ENCODE results near the gene PRDM16. TPM values are rescaled to one million over a fixed set of nuclear protein-coding genes. Genes with fewer than 3 reads are reported as not detected.

The PRDM16 gene
- total and polyA plus RNA-seq, 4 donors = 0.05 to 0.67 (median 0.19) TPM

DNA sequence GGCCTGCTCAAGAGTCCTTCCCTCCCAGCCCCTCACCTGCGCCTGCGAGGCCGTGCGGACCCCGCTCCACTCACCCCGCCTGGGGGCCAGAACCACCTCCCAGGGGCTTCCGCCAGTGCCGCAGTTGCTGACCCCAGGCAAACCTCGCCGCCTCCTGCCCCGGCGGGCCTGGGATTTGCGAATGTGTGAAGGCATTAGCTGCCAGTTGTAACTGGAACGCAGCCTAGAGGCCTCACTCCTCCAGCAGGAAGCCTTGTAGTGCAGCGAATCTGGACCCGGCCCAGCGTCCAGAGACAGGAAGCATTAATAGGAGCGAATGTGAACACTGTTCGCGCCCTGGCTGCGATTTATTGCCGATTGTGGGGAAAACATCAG, 244.6 kb downstream of the PRDM16 start:
- no peak for DNase-seq (ENCODE audit: low spot score)
- WGBS = 64% methylated on average over 22 of the region's 22 CpGs
- H3K9me3 ChIP-seq (ENCODE audit: control insufficient read depth in 4 of 4, low read length in 3 of 4) = no peaks in the 10 kb centered on the region
- H3K9ac ChIP-seq (ENCODE audit: low read depth in 1 of 2, low read length in 2 of 2) = no peak overlapping the region
- H3K27ac ChIP-seq (ENCODE audit: low read depth in 1 of 2, low read length in 2 of 2) = peak overlapping the region; percentile 70 to 71
- H3K27me3 ChIP-seq (ENCODE audit: control insufficient read depth in 4 of 4, insufficient read depth in 4 of 4, low read length in 3 of 4) = peaks cover 0 to 4% (median 0%) of the 10 kb centered on the region in 4 donors
- H3K4me3 ChIP-seq (ENCODE audit: low read depth in 1 of 3, low read length in 3 of 3) = no peak overlapping the region
- TF ChIP-seq NR2F2 (IDR thresholded peaks at IDR 0.05) = peak; percentile 20
- no peak for TF ChIP-seq SP1 (IDR thresholded peaks at IDR 0.05)
- TF ChIP-seq, protein P1, sequence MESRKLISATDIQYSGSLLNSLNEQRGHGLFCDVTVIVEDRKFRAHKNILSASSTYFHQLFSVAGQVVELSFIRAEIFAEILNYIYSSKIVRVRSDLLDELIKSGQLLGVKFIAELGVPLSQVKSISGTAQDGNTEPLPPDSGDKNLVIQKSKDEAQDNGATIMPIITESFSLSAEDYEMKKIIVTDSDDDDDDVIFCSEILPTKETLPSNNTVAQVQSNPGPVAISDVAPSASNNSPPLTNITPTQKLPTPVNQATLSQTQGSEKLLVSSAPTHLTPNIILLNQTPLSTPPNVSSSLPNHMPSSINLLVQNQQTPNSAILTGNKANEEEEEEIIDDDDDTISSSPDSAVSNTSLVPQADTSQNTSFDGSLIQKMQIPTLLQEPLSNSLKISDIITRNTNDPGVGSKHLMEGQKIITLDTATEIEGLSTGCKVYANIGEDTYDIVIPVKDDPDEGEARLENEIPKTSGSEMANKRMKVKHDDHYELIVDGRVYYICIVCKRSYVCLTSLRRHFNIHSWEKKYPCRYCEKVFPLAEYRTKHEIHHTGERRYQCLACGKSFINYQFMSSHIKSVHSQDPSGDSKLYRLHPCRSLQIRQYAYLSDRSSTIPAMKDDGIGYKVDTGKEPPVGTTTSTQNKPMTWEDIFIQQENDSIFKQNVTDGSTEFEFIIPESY (IDR thresholded peaks at IDR 0.05) = no peak
- TF ChIP-seq ATF3 (IDR thresholded peaks at IDR 0.05) = no peak
- TF ChIP-seq, protein P2, sequence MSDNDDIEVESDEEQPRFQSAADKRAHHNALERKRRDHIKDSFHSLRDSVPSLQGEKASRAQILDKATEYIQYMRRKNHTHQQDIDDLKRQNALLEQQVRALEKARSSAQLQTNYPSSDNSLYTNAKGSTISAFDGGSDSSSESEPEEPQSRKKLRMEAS (IDR thresholded peaks at IDR 0.05) = no peak
- TF ChIP-seq GABPA (IDR thresholded peaks at IDR 0.05 in 1 of 2, conservative IDR thresholded peaks at IDR 0.05 in 1 of 2) = no peak
- TF ChIP-seq JUND (IDR thresholded peaks at IDR 0.05) = no peak
- TF ChIP-seq RXRA (IDR thresholded peaks at IDR 0.05) = no peak
- H3K4me1 ChIP-seq (ENCODE audit: control insufficient read depth in 4 of 4, insufficient read depth in 4 of 4, low read length in 3 of 4) = no peaks in the 10 kb centered on the region
- no peaks in the 10 kb centered on the region for H3K36me3 ChIP-seq (ENCODE audit: control insufficient read depth in 4 of 4, insufficient read depth in 3 of 4, low read depth in 1 of 4, low read length in 3 of 4)

DNA sequence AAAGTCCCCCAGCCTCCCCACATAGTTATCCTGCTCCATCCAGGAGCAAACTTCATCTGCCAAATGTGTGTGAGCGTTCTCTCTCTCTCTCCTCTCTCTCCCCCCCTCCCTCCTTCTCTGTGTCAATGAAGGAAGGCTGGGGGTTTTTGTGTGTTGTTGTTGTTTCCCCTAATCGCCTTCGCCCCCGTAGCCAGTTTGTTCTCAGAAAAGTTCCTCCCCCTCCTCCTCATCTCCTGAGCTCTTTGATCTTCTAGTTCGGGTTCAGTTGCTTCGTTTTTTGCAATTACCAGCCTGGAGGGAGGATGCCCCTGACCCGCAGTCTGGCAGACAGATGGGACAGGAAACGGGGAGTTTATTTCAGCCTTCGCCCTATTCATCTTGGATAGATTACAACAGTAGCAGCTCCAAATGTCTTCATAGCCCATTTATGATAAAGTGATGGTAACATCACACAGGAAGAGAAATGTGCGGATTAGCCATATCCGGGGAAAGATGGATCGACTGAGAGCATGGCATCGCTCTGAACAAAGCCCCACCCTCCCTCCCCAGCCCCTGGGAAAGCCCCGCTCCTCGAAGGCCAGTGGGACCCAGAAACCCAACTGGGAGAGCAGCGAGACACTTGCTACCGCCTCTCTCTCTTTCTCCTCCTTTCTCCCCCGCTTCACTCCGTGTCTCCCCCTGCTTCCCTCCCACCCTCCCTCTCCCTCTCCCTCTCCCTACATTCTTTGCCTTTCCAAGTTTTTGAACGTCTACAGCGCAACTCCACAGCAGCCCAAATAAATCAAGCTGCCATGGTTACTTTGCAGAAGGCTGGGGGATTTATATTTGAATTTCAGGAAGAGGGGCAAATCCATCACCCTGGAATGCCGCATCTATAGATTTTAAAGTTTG, 245.7 kb downstream of the PRDM16 start:
- peaks cover 0 to 4% (median 0%) of the 10 kb centered on the region in 4 donors for H3K27me3 ChIP-seq (ENCODE audit: control insufficient read depth in 4 of 4, insufficient read depth in 4 of 4, low read length in 3 of 4)
- WGBS = 55% methylated on average over 22 of the region's 22 CpGs
- no peak for DNase-seq (ENCODE audit: low spot score)
- no peak overlapping the region for H3K4me3 ChIP-seq (ENCODE audit: low read depth in 1 of 3, low read length in 3 of 3)
- H3K9ac ChIP-seq (ENCODE audit: low read depth in 1 of 2, low read length in 2 of 2) = no peak overlapping the region
- no peaks in the 10 kb centered on the region for H3K36me3 ChIP-seq (ENCODE audit: control insufficient read depth in 4 of 4, insufficient read depth in 3 of 4, low read depth in 1 of 4, low read length in 3 of 4)
- no peaks in the 10 kb centered on the region for H3K9me3 ChIP-seq (ENCODE audit: control insufficient read depth in 4 of 4, low read length in 3 of 4)
- no peak overlapping the region for H3K27ac ChIP-seq (ENCODE audit: low read depth in 1 of 2, low read length in 2 of 2)
- H3K4me1 ChIP-seq (ENCODE audit: control insufficient read depth in 4 of 4, insufficient read depth in 4 of 4, low read length in 3 of 4) = no peaks in the 10 kb centered on the region
- no peak for TF ChIP-seq SP1 (IDR thresholded peaks at IDR 0.05)
- no peak for TF ChIP-seq CTCF (IDR thresholded peaks at IDR 0.05; ENCODE audit: low read depth, low read length, missing input control)
- TF ChIP-seq FOXA1 (IDR thresholded peaks at IDR 0.05) = no peak
- no peak for TF ChIP-seq YY1 (IDR thresholded peaks at IDR 0.05)
- no peak for TF ChIP-seq RAD21 (IDR thresholded peaks at IDR 0.05)
- no peak for TF ChIP-seq FOXA2 (IDR thresholded peaks at IDR 0.05)
- TF ChIP-seq TAF1 (conservative IDR thresholded peaks at IDR 0.05) = no peak
- no peak for TF ChIP-seq RXRA (IDR thresholded peaks at IDR 0.05)
- TF ChIP-seq JUND (IDR thresholded peaks at IDR 0.05) = no peak
- TF ChIP-seq, protein P2 (IDR thresholded peaks at IDR 0.05) = no peak
- no peak for TF ChIP-seq REST (IDR thresholded peaks at IDR 0.05)
- TF ChIP-seq HNF4A (conservative IDR thresholded peaks at IDR 0.05) = no peak
- TF ChIP-seq, protein P1 (IDR thresholded peaks at IDR 0.05) = no peak
- TF ChIP-seq GABPA (IDR thresholded peaks at IDR 0.05 in 1 of 2, conservative IDR thresholded peaks at IDR 0.05 in 1 of 2) = no peak
- no peak for TF ChIP-seq EGR1 (IDR thresholded peaks at IDR 0.05; ENCODE audit: low read depth in 2 of 2)
- no peak for TF ChIP-seq HNF4G (IDR thresholded peaks at IDR 0.05)
